T-helper 1 cell treated with Interleukin-12 subunit alpha and Interleukin-12 subunit beta and Interleukin-4 antibody, amounts not matched to agents 30 μg/mL and 1 μg/mL, for 36 hours (primary cell): ENCODE data around the gene TFCP2L1.

ENCODE experiments used
- H3K27ac Mint-ChIP-seq: one replicate; pipeline ENCODE4 v1.8.0; 2021; ENCODE audit warnings: mild to moderate bottlenecking, mixed read lengths
- H3K27me3 Mint-ChIP-seq: one replicate; pipeline ENCODE4 v1.8.0; 2021; ENCODE audit warnings: low read depth, mixed read lengths
- H3K36me3 Mint-ChIP-seq: one replicate; pipeline ENCODE4 v1.8.0; 2021; ENCODE audit warnings: low read depth, mixed read lengths
- H3K4me1 Mint-ChIP-seq: one replicate; pipeline ENCODE4 v1.8.0; 2021; ENCODE audit warnings: low read depth, mixed read lengths
- H3K4me3 Mint-ChIP-seq: one replicate; pipeline ENCODE4 v1.8.0; 2021; ENCODE audit warnings: mild to moderate bottlenecking, moderate library complexity, mixed read lengths
- H3K9me3 Mint-ChIP-seq: one replicate; pipeline ENCODE4 v1.8.0; 2021; ENCODE audit warnings: mixed read lengths

Gene TFCP2L1

DNA sequence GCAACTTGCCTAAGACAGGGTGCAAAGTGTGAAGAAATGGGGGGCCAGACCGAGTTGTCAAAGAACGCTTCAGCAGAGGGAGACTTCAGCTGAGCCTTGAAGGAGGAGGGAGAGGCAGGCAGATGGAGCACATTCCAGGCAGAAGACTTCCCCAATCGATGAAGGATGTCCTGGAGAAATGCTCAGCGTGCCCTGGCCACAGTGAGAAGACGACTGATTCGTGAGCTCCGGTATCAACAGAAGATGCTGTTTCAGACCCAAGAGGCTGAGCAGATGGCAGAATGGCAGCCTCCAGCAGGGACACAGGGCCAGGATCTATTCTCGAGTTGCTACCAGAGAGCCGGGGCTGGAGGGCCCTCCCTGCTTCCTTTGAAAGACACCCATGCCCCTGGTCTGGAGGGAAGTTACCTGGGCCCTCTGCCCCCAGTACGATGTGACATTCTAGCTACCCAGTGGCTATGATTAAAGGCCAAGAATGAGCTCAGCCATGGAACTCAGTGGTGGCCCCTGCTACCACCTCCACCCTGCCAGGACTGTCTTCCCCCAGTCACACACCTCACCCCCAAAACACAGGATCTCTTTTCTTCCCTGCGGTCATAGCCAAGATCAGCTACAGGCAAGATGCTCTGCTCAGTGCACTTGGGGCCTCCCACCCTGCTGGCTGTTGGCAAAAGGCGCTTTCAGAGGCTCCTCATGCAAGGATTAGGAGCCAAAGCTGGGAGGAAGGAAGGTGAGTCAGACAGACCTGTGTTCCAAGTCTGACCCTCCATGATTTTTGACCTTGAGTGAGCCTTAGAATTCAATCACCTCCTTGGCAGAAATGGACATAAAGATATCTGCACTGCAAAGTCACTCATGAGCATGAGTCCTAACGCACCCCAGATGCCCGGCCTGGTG, 84.3 kb downstream of the TFCP2L1 start:
- H3K4me1 Mint-ChIP-seq: no peaks in the 10 kb centered on the region

DNA sequence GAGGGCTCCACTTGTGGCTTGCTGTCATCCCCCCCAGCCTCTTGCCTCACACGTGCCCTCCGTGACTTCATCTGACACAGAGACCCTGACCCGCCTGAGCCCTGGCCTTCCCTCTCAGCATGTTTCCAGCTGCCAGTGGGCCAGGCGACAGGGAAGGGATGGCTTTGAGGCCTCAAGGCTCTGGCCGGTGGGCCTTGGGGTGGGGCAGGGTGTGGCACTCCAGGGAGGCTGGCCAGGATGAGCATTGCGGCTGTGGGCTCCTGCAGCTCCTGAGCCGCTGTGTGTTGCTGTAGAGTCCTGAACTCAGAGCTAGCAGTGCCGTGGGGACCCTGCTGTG, 85.0 kb downstream of the TFCP2L1 start:
- no peaks in the 10 kb centered on the region for H3K9me3 Mint-ChIP-seq
- no peak overlapping the region for H3K4me3 Mint-ChIP-seq
- no peaks in the 10 kb centered on the region for H3K4me1 Mint-ChIP-seq
- H3K27ac Mint-ChIP-seq: no peak overlapping the region
- no peaks in the 10 kb centered on the region for H3K27me3 Mint-ChIP-seq
- no peaks in the 10 kb centered on the region for H3K36me3 Mint-ChIP-seq

More for the DNA sequence above, 84.3 kb downstream of the TFCP2L1 start:
- Mint-ChIP-seq H3K9me3 (no peaks in the 10 kb centered on the region), H3K4me3 (no peak overlapping the region), H3K36me3 (no peaks in the 10 kb centered on the region), H3K27me3 (no peaks in the 10 kb centered on the region), H3K27ac (no peak overlapping the region)

DNA sequence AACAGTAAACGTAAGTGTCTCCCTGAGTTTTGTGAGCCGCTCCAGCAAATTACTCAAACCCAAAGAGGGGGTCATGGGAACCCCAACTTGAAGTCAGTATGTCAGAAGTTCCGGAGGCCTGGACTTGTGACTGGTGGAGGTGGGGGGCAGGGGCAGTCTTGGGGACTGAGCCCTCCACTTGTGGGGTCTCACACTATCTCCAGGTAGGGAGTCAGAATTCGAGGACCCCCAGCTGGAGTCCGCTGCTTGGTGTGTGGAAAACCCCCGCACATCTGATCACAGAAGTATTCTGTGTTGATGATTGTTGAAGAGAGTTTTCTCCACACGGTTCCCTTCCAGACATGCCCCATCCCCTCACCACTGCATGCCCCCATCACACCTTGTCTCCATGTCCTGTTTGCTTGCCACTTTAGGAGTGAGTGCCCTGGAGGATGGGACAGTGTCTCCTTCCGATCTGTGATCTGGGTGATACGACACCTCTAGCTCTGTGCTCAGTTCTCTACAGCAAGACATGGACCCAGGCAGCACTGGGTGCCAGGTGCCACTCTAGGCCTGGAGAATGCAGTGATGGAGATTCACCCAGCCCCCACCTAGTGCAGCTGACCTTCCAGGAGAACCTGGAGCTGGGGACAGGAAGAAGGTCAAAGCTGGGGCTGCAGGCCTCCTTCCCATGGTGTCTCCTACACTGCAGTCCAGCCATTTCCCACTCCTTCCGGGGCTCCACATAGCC, 85.6 kb downstream of the TFCP2L1 start:
- H3K36me3 Mint-ChIP-seq: no peaks in the 10 kb centered on the region
- H3K9me3 Mint-ChIP-seq: no peaks in the 10 kb centered on the region
- no peak overlapping the region for H3K4me3 Mint-ChIP-seq
- H3K27me3 Mint-ChIP-seq: no peaks in the 10 kb centered on the region
- no peaks in the 10 kb centered on the region for H3K4me1 Mint-ChIP-seq
- H3K27ac Mint-ChIP-seq: no peak overlapping the region

DNA sequence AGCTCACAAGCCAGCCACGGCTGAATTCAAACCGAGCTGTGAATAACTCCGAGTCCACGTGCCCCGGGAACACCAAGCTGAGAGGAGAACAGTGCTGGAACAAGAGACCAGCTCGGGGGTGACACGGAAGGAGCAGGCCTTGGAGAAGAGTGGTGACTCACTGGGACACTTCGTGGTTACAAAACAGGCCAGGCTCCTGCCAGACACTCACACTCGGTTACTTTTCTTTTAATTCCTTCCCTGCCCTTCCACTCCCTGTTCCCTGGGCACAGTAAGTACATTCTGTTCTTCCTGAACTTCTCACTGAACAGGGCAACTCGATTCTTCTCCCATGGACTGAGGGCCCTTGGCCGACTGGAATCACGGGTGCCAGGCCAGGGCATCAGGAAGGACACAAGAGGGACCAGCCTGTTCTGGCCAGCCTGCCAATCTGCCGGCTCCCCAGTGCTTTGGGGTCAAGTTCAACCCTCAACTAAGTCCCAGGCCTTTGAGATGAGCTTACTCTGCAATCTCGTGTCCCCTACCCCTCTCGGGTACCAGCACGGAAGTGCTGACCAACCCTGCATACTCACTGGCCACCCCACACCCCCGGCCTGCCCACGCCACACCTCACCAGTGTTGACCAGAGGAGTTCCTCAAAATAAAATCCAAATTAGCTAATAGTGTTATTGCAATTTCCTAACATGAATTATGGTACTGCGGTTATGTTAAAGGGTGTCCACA, 87.5 kb downstream of the TFCP2L1 start:
- Mint-ChIP-seq H3K9me3 (no peaks in the 10 kb centered on the region), H3K36me3 (no peaks in the 10 kb centered on the region), H3K27ac (no peak overlapping the region)

DNA sequence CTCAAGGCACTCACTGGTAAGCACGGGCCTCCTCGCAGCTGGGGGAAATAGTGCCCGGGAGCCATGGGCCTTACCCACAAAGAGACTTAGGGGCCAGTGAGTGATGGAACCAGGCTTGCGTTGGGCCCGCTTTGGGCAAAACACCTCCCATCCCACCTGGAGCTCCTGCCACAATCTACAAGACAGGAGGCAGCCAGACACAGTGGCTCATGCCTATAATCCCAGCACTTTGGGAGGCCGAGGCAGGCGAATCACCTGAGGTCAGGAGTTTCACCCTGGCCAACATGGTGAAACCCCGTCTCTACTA, 88.2 kb downstream of the TFCP2L1 start:
- Mint-ChIP-seq H3K36me3 (no peaks in the 10 kb centered on the region), H3K4me3 (no peak overlapping the region), H3K27ac (no peak overlapping the region), H3K27me3 (no peaks in the 10 kb centered on the region), H3K4me1 (no peaks in the 10 kb centered on the region), H3K9me3 (no peaks in the 10 kb centered on the region)

More for the DNA sequence above, 87.5 kb downstream of the TFCP2L1 start:
- Mint-ChIP-seq H3K4me3 (no peak overlapping the region), H3K4me1 (no peaks in the 10 kb centered on the region), H3K27me3 (no peaks in the 10 kb centered on the region)

DNA sequence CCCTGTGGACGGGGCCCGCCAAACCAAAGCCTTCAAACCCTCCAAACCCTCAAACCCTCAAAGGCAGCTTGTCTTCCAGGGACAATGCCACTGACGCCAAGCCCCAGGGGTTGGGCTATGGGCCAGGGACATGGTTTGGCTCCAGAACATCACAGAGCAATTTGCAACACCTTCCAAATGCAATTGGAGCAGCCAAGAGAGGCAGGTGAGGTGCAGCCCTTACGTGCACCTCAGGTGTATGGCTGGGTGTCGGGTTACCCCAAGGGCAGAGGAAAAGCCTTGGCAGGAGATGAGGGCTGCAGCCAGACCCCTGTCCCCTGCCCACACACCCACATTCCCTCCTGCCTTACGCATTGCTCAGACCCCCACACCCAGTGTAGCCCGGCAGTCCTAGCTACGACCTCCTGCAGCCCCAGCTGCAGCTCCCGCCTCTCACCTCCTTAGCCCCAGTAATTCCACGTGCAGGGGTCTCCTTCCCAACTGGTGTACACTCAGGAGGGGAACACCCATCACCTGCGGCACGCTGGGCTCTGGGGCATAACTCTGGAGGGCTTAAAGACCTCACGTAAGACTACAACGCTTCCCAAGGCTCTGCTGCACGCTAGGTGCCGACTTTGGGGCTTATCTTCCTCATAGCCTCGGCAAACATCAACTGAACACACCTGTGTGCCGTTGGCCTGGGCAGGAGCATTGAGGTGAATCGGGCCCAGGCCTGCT, 88.7 kb downstream of the TFCP2L1 start:
- H3K4me1 Mint-ChIP-seq: no peaks in the 10 kb centered on the region
- no peaks in the 10 kb centered on the region for H3K36me3 Mint-ChIP-seq
- no peaks in the 10 kb centered on the region for H3K9me3 Mint-ChIP-seq
- H3K27ac Mint-ChIP-seq: no peak overlapping the region
- no peak overlapping the region for H3K4me3 Mint-ChIP-seq
- H3K27me3 Mint-ChIP-seq: no peaks in the 10 kb centered on the region

DNA sequence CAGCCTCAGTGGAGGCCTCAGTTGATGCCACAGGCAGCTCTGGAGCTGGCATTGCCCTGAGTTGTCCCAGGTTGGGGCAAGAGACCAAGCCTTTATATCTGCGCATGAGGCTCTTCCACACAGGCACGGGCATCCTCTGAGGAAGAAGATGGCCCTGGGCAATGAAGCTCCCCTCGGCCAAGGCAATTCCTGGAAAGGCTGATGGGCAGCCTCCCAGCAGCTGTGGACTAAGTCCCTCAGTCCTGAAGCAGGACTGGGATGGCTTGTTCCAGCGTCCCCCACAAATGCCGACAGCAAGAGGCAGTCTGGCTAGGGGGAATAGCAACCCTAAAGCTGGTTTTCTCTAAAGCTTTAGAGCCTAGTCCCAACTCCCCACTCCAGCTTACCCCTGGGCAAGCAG, 90.0 kb downstream of the TFCP2L1 start:
- Mint-ChIP-seq H3K4me1 (no peaks in the 10 kb centered on the region), H3K4me3 (no peak overlapping the region), H3K36me3 (no peaks in the 10 kb centered on the region), H3K9me3 (no peaks in the 10 kb centered on the region), H3K27ac (no peak overlapping the region), H3K27me3 (no peaks in the 10 kb centered on the region)

DNA sequence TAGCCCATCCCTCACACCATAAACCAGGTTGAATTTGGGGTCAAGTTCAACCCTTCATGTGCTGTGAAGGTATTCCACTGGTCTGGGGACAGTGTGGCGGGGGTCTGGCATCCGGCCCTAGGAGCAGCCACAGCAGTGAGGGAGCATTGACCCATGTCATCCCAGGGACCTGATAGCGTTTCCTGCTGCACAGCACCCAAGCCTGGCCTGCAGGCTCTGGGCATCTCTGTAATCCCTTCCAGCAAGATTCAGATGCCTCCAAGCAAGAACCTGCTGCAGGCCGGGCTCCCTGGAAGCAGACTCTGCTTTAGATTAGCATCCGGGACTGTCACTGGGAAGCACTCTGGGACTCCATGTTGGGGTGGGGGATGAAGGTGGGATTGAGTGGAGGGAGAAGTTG, 90.4 kb downstream of the TFCP2L1 start:
- H3K4me1 Mint-ChIP-seq: no peaks in the 10 kb centered on the region
- no peaks in the 10 kb centered on the region for H3K36me3 Mint-ChIP-seq
- no peaks in the 10 kb centered on the region for H3K27me3 Mint-ChIP-seq
- no peak overlapping the region for H3K4me3 Mint-ChIP-seq
- no peak overlapping the region for H3K27ac Mint-ChIP-seq
- no peaks in the 10 kb centered on the region for H3K9me3 Mint-ChIP-seq

DNA sequence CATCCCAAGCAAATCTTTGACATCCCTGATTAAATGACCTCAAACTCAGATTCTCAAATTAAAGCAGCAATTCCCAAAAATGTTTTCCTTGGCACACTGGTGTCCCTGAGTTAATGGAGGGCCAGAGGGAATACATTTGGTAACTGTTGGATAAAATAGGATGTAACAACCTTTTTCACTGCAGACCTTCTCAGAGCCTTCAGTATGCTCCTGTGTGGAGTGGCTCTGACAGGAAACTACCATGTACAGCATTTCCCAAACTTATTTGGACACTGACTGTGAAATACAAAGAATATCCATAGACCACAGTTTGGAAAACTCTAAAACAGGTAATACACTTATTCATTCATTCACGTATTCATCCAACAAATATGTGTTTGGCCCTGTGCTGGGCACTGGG, 91.8 kb downstream of the TFCP2L1 start:
- Mint-ChIP-seq H3K27ac (no peak overlapping the region), H3K9me3 (no peaks in the 10 kb centered on the region), H3K27me3 (no peaks in the 10 kb centered on the region), H3K4me3 (no peak overlapping the region), H3K4me1 (no peaks in the 10 kb centered on the region), H3K36me3 (no peaks in the 10 kb centered on the region)

DNA sequence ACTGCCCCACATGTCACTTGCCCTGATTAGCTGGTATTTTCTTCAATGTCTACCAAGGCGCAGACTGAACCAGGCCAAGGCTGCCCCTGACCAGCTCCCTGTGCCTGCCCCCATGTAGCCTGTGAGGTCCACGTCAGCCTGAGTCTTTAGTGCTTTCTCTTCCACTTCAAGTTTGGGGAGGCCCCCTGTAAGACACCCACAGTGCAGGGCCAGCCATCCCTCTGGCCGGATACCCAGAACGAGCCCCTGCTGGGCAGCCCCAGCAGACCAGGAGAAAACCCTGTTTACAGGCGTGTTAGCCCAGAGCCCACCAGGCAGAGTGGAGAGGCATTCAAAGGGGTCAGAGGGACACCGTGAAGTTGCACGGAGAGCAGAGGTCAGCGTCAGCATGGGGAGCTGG, 92.4 kb downstream of the TFCP2L1 start:
- no peaks in the 10 kb centered on the region for H3K9me3 Mint-ChIP-seq
- no peaks in the 10 kb centered on the region for H3K27me3 Mint-ChIP-seq
- H3K4me3 Mint-ChIP-seq: no peak overlapping the region
- no peaks in the 10 kb centered on the region for H3K4me1 Mint-ChIP-seq
- H3K27ac Mint-ChIP-seq: no peak overlapping the region
- H3K36me3 Mint-ChIP-seq: no peaks in the 10 kb centered on the region

DNA sequence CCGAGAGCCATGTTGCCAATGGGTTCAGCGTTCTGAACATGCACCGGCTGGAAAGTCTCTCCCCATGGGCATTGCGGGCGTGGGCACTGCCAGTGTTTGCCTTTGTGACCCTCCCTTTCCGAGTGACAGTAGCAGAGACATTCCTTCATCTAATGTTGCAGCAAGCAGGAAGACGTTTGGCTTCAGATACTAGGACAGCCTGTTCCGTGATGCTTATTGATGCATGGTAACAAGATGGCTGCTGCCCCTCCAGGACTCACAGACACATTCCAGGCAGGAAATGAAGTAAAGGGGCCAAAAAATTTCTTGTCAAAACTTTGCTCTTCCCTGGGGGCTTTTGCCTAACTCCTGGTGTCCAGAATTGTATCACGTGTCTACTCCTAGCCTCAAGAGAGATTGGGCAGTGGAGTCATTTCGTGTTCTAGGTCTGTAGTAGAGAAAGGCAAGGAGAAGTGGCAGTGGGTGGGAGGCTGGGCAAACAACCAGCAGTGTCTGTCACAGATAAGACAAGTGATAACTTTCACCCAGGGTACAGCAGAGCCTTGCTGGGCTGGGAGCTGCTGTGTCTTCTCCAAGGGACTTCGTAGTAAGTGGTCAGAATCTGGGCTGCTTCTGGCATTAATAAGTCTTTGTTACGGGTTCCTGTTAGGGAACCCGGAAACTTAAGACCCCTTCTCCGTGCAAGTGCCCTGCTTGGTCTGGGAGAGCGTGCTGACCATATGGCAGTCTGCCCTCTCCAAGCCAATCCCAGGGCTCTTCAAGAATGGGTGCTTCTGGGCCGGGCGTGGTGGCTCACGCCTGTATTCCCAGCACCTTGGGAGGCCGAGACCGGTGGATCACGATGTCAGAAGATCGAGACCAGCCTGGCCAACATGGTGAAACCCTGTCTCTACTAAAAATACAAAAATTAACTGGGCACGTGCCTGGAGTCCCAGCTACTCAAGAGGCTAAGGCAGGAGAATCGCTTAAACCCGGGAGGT, 93.5 kb downstream of the TFCP2L1 start:
- H3K4me3 Mint-ChIP-seq: no peak overlapping the region
- no peaks in the 10 kb centered on the region for H3K36me3 Mint-ChIP-seq
- no peaks in the 10 kb centered on the region for H3K9me3 Mint-ChIP-seq
- no peaks in the 10 kb centered on the region for H3K27me3 Mint-ChIP-seq
- no peaks in the 10 kb centered on the region for H3K4me1 Mint-ChIP-seq
- H3K27ac Mint-ChIP-seq: no peak overlapping the region

DNA sequence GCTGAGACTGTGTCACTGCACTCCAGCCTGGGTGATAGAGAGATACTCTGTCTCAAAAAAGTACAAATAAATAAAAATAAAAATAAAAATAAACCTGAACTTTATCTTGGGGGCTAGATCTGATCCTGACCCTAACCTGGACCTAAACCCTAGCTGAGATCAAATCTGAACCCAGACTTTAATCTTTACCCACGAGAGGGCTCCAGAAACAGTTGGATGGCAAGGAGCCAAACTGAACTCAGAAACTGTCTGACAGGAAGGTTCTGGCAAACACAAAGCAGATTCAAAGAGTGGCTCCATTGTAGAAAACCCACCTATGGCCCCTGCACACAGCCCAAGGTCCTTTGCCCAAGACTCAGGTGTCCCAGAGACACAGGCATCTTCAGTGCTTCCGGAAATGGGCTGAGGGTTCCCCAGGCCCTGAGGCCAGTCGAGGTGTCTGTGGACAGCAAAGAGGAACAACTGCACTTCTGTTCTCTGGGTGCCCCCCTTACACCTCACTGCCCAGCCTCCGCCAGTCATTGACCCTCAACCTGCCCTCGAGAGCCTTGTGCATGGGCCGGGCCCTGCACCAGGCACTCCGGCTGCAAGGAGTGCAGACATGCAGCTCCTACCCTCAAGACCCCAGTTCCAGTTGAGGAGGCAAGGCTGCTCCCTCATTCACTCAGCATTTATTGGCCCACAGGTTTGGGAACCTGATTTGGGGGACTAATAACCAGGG, 95.2 kb downstream of the TFCP2L1 start:
- no peaks in the 10 kb centered on the region for H3K4me1 Mint-ChIP-seq

DNA sequence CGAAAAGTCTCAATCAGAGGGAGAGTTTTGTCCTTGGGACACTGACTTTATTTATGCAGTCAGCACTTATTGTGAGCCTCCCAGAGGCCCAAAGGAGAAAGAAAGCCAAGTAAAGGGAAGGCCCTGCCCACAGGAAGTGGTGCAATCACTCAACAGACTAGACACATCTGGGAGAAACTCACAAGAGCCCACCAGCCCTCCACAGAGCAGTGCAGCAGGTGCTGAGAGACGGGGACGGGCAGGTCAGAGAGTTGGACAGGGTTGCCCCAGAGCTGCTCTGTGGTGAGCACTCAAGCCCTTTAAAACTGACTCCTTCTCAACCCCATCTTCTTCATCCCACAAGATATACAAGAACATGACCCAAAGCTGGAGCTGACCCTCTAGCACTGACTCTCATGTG, 96.0 kb downstream of the TFCP2L1 start:
- Mint-ChIP-seq H3K4me1 (no peaks in the 10 kb centered on the region), H3K9me3 (no peaks in the 10 kb centered on the region), H3K36me3 (no peaks in the 10 kb centered on the region), H3K27ac (no peak overlapping the region), H3K27me3 (no peaks in the 10 kb centered on the region), H3K4me3 (no peak overlapping the region)

More for the DNA sequence above, 95.2 kb downstream of the TFCP2L1 start:
- H3K4me3 Mint-ChIP-seq: no peak overlapping the region
- H3K27me3 Mint-ChIP-seq: no peaks in the 10 kb centered on the region
- no peaks in the 10 kb centered on the region for H3K36me3 Mint-ChIP-seq
- no peak overlapping the region for H3K27ac Mint-ChIP-seq
- no peaks in the 10 kb centered on the region for H3K9me3 Mint-ChIP-seq
